ENCODE data around the gene IMMP2L.

GRCh38 chr7:111082351-111082750 lies 479.9 kb downstream of the IMMP2L start:
- no peak for TF ChIP-seq REPIN1 (CRISPR knock-in tag; IDR thresholded peaks at IDR 0.05; ENCODE audit: borderline replicate concordance, low read depth)
- TF ChIP-seq, protein P1, sequence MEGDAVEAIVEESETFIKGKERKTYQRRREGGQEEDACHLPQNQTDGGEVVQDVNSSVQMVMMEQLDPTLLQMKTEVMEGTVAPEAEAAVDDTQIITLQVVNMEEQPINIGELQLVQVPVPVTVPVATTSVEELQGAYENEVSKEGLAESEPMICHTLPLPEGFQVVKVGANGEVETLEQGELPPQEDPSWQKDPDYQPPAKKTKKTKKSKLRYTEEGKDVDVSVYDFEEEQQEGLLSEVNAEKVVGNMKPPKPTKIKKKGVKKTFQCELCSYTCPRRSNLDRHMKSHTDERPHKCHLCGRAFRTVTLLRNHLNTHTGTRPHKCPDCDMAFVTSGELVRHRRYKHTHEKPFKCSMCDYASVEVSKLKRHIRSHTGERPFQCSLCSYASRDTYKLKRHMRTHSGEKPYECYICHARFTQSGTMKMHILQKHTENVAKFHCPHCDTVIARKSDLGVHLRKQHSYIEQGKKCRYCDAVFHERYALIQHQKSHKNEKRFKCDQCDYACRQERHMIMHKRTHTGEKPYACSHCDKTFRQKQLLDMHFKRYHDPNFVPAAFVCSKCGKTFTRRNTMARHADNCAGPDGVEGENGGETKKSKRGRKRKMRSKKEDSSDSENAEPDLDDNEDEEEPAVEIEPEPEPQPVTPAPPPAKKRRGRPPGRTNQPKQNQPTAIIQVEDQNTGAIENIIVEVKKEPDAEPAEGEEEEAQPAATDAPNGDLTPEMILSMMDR (CRISPR knock-in tag; IDR thresholded peaks at IDR 0.05), result no peak
- no peak for TF ChIP-seq HCFC1 (IDR thresholded peaks at IDR 0.05; ENCODE audit: low read depth, low read length)
- TF ChIP-seq NPAS2 (CRISPR knock-in tag; IDR thresholded peaks at IDR 0.05; ENCODE audit: borderline replicate concordance), result no peak
- TF ChIP-seq SIN3A (IDR thresholded peaks at IDR 0.05; ENCODE audit: borderline replicate concordance, low read depth, low read length), result no peak
- TF ChIP-seq GPN1 (CRISPR knock-in tag; IDR thresholded peaks at IDR 0.05; ENCODE audit: borderline replicate concordance), result no peak
- no peak for TF ChIP-seq ZNF274 (CRISPR knock-in tag; IDR thresholded peaks at IDR 0.05)
- no peak for TF ChIP-seq PITX1 (CRISPR knock-in tag; IDR thresholded peaks at IDR 0.05)

Measured in HepG2 (cell line).